ENCODE results near the gene BMP8B.
"Not testable (repeated sequence)": the region's sequence is repeated elsewhere in the genome, so short reads cannot be mapped to it uniquely, and the experiment has no call there.

Gene BMP8B

DNA sequence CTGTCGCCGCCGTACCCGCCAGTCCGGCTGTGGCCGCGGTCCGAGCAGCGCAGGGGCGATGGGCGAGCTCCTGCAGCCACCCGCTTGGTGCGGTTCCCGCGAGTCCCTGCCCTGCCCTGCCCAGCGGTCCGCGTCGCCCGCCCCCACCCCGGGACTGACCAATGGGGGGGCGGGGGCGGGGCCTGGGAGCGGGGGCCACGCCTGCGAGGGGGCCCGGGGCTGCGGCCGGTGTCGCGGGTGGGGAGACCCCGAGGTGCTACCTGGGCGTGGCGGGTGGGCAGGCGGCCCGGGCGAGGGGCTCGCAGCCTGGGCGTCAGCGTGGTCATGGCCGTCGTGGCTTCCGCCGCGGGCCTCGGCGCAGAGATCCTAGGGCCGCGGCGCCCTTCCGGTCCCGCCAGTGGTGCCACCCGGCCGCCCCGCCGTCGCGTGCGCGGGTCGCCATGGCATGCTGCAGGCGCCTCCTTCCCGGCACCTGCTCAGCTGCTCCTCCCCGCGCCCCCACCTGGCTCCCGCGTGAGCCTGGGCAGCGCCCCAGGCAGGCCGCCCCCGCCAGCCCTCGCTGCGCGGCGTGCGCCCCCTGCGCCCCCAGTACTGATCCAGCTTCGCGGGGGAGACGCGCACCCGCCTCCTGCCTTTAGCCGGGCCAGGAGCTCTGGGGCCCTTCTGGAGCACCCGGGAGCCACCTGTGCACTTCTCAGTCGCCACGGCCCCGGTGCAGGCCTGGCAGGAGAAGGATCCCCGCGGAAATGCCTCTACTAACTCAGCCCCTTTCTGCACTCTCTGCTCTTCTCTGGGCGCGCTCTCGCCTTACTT is at the start of gene BMP8B:
BMP8B (minus strand) TSS at position 108 of the 813 bp plus-strand sequence. CDS start 380 bp downstream, outside the sequence.
- DNase-seq, result peak; percentile 45 to 62

- DNase-seq, result no peak
Measured at GRCh38 chr1:39836595-39837110, 48.0 kb upstream of the BMP8B start.

DNA sequence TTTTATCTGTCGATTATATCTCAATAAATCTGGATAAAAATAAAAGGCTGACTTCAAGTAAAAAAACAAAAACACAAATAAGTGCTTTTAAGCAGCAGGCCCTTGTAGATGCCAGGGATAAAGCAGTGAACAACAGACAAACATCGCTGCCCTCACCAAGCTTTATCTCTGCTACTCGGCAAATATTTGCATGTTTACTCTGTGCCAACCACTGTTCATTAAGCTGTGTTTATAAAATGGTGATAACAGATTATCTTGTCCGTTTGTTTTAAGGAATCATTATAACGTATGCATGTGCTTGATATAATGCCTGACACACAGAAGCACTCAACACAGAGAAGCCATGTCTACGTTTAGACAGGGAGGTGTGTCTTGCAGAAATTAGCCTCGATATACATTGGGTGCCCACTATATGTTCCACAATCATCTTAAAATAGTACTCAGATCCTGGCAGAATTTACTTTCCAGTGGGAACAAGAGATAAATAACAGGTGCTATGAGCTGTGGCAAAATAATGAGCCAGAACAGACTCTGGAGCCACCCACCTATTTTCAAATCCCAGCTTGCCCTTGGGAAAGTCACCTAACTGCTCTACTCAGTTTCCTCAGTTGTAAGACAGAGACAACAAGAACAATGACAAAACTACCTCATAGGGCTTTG is 47.4 kb upstream of the BMP8B start:
- DNase-seq, result no peak

GRCh38 chr1:39835110-39835509 is 46.4 kb upstream of the BMP8B start:
- DNase-seq, result no peak

- no peak for DNase-seq
Measured at GRCh38 chr1:39833621-39834385, 45.1 kb upstream of the BMP8B start.

DNA sequence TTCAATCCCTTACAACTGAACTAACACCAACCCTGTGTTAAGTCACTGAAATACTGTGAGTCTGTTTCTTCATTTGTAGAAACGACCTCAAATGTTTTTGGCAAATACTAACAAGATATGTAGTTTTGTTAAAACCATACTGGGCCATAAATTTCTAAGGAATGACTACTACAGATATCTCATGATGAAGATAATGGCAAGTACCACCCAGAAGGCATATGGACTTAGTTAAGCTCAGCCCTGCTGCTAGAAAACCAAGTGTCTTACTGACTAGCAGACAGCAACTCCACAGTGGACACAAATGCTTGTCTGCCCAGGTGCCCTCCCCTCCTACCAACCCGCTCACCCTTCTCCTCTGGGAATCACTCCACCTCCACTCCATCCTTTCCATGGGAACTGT is 44.5 kb upstream of the BMP8B start:
- DNase-seq, result no peak

DNA sequence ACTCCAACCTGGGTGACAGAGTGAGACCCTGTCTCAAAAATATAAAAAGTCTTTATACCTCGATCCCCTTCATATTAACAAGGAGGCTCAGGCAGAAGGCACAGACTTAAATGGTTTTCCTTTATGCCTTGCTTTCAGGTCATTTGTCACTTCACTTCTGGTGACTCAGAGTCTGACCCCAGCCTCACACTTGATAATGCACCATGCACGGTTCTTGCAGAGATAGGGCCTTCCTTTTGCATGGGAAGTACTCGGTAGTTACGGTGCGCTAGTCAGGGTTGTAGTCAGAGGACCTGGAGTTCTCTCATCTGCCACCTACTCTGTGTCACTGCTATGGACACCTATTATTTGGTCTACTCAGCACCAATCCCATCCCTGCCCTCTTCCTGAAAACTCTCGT is 43.6 kb upstream of the BMP8B start:
- DNase-seq, result no peak

GRCh38 chr1:39829791-39830533 is 41.3 kb upstream of the BMP8B start:
- no peak for DNase-seq

- no peak for DNase-seq
Measured at GRCh38 chr1:39828734-39829133, 40.1 kb upstream of the BMP8B start.

- DNase-seq, result not testable (repeated sequence)
Measured at GRCh38 chr1:39828255-39828654, 39.6 kb upstream of the BMP8B start.

DNA sequence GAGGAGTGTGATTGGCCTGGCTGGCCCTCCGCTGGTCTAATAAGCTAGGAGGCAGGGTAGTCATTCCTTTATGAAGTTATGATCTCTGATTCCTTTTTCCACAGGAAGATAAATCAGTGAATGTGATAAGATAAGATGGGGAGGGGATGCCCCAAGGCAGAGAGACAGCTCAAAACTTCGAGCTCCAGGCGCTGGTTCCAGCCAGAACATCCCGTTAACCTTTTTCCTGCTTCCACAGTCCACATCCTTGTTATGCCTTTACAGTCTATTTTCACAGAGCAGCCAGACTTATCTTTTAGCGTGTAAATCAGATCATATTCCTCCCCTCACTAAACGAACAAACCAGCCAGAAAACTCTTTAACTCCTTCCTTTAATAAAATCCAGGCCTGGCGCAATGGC is 38.5 kb upstream of the BMP8B start:
- DNase-seq, result no peak

- DNase-seq, result no peak
Measured at GRCh38 chr1:39826583-39826982, 37.9 kb upstream of the BMP8B start.

- no peak for DNase-seq
Measured at GRCh38 chr1:39825432-39825941, 36.8 kb upstream of the BMP8B start.

DNA sequence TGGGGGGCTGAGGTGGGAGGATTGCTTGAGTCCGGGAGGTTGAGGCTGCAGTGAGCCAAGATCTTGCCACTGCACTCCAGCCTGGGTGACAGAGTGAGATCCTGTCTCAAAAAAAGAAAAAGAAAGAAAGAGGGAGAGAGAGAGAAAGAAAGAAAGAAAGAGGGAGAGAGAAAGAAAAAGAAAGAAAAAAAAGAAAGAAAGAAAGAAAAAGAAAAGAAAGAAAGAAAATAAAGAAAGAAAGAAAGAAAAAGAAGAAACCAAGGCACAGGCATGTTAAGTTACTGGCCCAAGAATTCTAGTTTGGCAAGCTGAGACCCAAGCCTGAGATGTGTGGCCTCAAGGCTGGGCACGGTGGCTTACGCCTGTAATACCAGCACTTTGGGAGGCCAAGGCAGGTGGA is 34.8 kb upstream of the BMP8B start:
- not testable (repeated sequence) for DNase-seq

GRCh38 chr1:39822146-39822545 is 33.5 kb upstream of the BMP8B start:
- no peak for DNase-seq

DNA sequence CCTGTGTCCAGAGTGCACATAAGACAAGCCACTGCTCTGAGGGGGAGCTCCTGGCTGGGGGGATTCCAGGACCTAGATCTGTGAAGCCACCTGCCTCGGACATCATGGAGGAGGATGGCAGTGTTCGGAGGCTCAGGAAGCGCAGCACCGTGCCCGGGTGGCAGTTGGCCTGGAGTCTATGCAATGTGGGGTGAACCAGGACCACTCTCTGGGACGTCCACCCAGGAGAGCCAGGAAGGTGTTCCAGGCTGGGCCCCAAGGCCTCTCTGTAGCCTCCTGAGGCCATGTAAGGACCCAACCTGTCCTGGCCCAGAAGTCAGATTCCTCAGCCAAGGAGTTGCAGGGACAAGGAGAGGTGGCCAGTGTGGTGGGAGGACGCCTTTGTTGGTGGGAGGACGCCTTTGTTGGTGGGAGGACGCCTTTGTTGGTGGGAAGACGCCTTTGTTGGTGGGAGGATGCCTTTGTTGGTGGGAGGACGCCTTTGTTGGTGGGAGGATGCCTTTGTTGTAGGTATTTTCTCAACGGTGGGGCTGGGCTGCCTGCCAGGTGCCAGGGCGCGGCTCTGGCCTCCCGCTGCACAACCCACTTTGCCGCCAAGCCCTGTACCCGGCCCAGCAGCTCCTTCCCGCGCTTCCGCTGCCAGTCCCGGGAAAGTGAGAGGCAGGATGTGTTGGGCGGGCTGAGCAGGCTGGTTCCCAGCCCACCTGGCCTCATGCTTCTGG is 30.6 kb upstream of the BMP8B start:
- no peak for DNase-seq

GRCh38 chr1:39818482-39818881 is 29.8 kb upstream of the BMP8B start:
- DNase-seq, result no peak

DNA sequence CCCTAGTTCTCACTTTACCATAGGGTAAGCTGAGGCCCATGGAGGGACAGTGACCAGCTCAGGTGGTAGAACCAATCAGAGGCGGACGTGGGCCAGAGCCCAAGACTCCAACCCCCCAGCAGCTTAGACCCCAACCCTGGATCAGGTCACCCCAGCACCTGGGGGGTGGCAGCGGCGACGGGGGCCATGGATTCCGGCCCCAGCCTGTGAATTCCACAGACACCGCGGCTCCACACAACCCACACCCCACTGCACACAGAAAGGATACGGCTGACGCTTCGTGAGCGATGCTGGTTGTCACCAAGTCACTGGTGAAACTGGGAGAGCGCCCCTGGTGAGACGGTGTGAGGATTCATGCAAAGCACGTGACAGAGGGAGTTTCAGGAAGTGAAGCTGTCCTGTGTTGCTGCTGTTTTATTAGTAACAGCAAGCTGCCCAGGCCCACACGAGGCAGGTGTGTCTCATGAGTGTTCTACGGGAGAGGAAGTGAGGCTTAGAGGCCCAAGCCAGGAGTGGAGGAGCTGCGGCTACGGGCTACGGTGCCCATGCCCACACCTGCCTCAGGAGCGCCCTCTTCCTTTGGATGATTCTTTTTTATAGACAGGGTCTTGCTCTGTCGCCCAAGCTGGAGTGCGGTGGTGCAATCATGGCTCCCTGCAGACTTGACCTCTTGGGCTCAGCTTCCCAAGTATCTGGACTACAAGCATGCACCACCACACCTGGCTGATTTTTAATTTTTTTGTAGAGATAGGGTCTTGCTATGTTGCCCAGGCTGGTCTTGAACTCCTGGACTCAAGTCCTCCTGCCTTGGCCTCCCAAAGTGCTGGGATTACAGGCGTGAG is 28.6 kb upstream of the BMP8B start:
- DNase-seq, result peak; percentile 58 to 63

DNA sequence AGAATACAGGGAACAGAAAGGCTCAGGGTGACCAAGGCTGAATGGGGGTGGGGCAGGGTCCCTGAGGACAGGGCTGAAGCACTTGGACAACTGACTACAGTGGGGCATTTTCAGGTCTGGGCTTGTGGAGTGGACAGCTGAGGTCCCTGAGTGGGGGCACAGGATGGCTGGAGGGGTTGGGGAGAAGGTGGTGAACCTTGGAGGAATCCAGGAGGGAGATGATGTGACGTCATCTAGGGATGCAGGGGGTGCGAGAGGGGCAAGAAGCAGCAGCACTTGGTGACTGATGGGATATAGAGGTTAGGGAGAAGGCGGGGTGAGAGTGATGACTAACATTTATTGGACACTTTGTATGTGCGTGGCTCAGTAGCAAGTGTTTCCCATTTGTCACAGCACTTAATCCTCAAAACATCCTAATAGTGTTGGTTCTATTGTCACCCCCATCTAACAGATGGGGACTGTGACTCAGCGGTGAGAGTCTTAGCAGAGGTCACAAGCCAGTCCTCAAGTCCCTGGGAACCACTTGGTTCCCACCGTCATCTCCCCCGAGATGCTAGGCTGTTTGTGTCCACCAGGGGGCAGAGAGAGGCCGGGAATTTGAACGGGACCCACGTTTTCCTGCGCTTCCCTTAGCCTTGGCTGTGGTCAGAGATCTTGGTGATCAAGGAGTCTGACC is 27.9 kb upstream of the BMP8B start:
- DNase-seq, result peak; percentile 53 to 71

GRCh38 chr1:39812913-39813312 is 24.2 kb upstream of the BMP8B start:
- no peak for DNase-seq
